ENCODE data around the gene ZNF224. TPM values are rescaled to one million over a fixed set of nuclear protein-coding genes. Genes with fewer than 3 reads are reported as not detected.
"Not testable (repeated sequence)": the region's sequence is repeated elsewhere in the genome, so short reads cannot be mapped to it uniquely, and the experiment has no call there.

ZNF224 gene
- total RNA-seq, 2 donors from 2014 or later = 33.7 to 34.9 TPM

DNA sequence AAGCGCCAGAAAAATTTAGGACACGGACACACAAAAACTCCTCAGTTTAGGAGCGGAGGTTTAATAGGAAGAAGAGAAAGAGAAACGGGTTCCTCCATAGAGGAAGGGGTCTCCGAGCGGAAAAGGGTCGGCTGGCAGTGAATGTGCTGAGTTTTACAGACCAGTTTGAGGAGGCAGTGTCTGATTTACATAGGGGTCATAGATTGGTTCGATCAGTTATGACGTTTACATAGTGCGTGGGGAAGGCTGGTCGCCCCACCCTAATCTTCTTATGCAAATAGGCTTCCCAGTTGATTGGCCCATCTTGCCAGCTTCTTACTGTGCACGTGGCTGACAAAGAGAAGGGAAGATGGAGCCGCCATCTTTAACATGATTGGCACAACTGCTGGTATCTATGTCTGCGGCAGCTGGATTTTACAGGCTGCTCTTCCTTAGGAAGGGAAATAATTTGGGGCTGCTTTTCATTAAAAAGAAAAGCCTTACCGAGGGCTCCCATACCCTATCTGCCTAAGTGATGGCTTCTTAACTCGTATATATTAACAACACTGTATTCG is 17.8 kb downstream of the ZNF224 start:
- ATAC-seq (ENCODE audit: insufficient number of reproducible peaks, low FRiP score, low read depth) = no peak

GRCh38 chr19:44112802-44113137 is 18.6 kb downstream of the ZNF224 start:
- peak overlapping the region; percentile 45 to 66 for H3K27ac ChIP-seq
- H3K27me3 ChIP-seq (replicated peaks; ENCODE audit: insufficient read depth) = no peaks in the 10 kb centered on the region
- peaks cover 13% of the 10 kb centered on the region for H3K36me3 ChIP-seq
- ATAC-seq (ENCODE audit: insufficient number of reproducible peaks, low FRiP score, low read depth) (no peak), DNase-seq (ENCODE audit: low spot score) (no peak)
- TF ChIP-seq, protein P1, sequence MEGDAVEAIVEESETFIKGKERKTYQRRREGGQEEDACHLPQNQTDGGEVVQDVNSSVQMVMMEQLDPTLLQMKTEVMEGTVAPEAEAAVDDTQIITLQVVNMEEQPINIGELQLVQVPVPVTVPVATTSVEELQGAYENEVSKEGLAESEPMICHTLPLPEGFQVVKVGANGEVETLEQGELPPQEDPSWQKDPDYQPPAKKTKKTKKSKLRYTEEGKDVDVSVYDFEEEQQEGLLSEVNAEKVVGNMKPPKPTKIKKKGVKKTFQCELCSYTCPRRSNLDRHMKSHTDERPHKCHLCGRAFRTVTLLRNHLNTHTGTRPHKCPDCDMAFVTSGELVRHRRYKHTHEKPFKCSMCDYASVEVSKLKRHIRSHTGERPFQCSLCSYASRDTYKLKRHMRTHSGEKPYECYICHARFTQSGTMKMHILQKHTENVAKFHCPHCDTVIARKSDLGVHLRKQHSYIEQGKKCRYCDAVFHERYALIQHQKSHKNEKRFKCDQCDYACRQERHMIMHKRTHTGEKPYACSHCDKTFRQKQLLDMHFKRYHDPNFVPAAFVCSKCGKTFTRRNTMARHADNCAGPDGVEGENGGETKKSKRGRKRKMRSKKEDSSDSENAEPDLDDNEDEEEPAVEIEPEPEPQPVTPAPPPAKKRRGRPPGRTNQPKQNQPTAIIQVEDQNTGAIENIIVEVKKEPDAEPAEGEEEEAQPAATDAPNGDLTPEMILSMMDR (IDR thresholded peaks at IDR 0.05) = no peak
- peaks cover 40% of the 10 kb centered on the region for H3K9me3 ChIP-seq
- peaks cover 14 to 22% of the 10 kb centered on the region in 2 donors for H3K4me1 ChIP-seq (ENCODE audit: control insufficient read depth in 1 of 2, low read depth in 2 of 2)
- H3K4me3 ChIP-seq = peak overlapping the region; percentile 91

More for the DNA sequence above, 17.8 kb downstream of the ZNF224 start:
- no peak for DNase-seq (ENCODE audit: low spot score)
- H3K36me3 ChIP-seq = peaks cover 17% of the 10 kb centered on the region
- no peak overlapping the region for H3K27ac ChIP-seq
- H3K4me3 ChIP-seq = peak overlapping the region; percentile 91
- TF ChIP-seq, protein P1 (IDR thresholded peaks at IDR 0.05) = no peak
- no peaks in the 10 kb centered on the region for H3K27me3 ChIP-seq (replicated peaks; ENCODE audit: insufficient read depth)
- H3K9me3 ChIP-seq = peaks cover 48% of the 10 kb centered on the region
- peaks cover 14 to 22% of the 10 kb centered on the region in 2 donors for H3K4me1 ChIP-seq (ENCODE audit: control insufficient read depth in 1 of 2, low read depth in 2 of 2)

DNA sequence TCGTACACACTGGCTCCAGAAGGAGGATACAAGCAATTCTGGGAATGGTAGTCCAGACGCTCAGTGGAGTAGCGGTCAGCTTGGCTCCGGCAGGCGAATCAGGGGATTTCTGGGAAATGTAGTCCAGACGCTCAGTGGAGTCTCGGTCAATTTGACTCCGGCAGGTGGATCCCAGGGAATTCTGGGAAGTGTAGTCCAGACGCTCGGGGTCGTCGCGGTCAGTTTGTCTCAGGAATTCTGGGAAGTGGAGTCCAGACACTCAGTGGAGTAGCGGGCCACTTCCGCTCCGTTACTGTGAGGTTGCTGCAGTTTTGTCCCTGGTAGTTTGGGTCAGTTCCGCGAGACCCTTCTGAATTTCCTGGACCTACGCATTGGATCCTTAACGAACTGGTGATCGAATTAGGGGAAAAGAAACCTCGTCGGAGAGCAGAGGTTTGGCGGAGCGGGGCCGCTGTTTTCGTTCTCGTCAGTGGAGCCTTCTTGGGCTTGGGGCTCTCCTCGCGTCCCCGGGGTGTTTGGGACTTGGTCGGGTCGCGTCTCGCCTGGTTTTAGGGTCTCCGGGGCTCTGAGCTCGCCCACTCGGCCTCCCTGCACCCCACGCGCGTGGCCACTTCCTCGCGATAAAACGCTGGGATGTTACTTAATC is 19.1 kb downstream of the ZNF224 start, which contains the start of gene ZNF225:
Gene ZNF225, plus strand, starts transcription at position 262 of the 646 bp plus-strand sequence. CDS start 2,429 bp downstream, outside the sequence.
- peaks cover 14 to 22% of the 10 kb centered on the region in 2 donors for H3K4me1 ChIP-seq (ENCODE audit: control insufficient read depth in 1 of 2, low read depth in 2 of 2)
- H3K27me3 ChIP-seq (replicated peaks; ENCODE audit: insufficient read depth) = no peaks in the 10 kb centered on the region
- peak; percentile 89 for DNase-seq (ENCODE audit: low spot score)
- TF ChIP-seq, protein P1 (IDR thresholded peaks at IDR 0.05) = peak; percentile 20
- peaks cover 35% of the 10 kb centered on the region for H3K9me3 ChIP-seq
- peaks cover 11% of the 10 kb centered on the region for H3K36me3 ChIP-seq
- peak; percentile 100 for ATAC-seq (ENCODE audit: insufficient number of reproducible peaks, low FRiP score, low read depth)
- peak within 1 kb of the TSS; percentile 74 to 75 for H3K27ac ChIP-seq
- H3K4me3 ChIP-seq = peak within 1 kb of the TSS; percentile 91

DNA sequence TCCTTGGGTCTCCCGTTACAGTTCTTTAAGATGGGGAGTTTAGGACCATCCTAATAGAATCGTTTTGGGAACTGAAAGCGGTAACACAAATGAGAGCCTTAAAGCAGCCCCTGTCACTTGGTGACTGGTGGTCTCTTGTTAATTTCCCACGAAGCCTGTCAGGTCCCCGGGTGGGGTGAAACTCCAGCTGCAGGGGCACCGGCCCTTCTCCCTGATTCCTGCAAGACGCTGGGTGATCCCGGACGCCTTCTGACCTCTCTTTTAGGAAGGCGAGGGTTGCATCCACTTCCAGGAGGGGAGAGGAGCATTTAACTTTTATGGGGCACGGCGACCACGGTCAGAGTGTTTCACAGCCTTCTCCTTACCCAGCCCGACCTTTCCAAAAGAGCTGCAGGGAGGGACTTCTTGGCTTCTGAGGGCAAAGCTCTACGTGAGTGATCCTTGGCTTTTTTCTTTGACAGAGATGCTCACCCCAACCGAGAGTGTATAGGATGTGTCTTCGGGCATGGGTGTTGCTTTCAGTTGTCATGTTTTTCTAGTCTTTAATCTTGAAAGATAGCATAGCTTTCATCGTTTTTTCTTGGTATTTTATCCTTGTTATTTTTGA is 19.7 kb downstream of the ZNF224 start:
- Histone ChIP-seq H3K36me3 (peaks cover 14% of the 10 kb centered on the region), H3K4me1 (ENCODE audit: control insufficient read depth in 1 of 2, low read depth in 2 of 2) (peaks cover 14 to 22% of the 10 kb centered on the region in 2 donors), H3K4me3 (peak overlapping the region; percentile 91), H3K9me3 (peaks cover 30% of the 10 kb centered on the region), H3K27ac (peak overlapping the region; percentile 74 to 75), H3K27me3 (replicated peaks; ENCODE audit: insufficient read depth) (no peaks in the 10 kb centered on the region)
- TF ChIP-seq, protein P1 (IDR thresholded peaks at IDR 0.05) = no peak
- ATAC-seq (ENCODE audit: insufficient number of reproducible peaks, low FRiP score, low read depth) (no peak), DNase-seq (ENCODE audit: low spot score) (no peak)

DNA sequence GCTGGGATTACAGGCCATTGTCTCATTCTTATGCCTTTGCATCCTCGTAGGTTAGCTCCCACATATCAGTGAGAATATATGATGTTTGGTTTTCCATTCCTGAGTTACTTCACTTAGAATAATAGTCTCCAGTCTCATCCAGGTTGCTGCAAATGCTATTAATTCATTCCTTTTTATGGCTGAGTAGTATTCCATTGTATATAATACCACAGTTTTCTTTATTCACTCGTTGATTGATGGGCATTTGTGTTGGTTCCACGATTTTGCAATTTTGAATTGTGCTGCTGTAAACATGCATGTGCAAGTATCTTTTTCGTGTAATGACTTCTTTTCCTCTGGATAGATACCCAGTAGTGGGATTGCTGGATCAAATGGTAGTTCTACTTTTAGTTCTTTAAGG is 27.0 kb downstream of the ZNF224 start:
- DNase-seq (ENCODE audit: low spot score); H3K4me1 ChIP-seq (ENCODE audit: control insufficient read depth in 1 of 2, low read depth in 2 of 2); ATAC-seq (ENCODE audit: insufficient number of reproducible peaks, low FRiP score, low read depth); H3K27me3 ChIP-seq (replicated peaks; ENCODE audit: insufficient read depth); H3K4me3 ChIP-seq; H3K27ac ChIP-seq: not testable (repeated sequence)
- Histone ChIP-seq H3K36me3 (peaks cover 57% of the 10 kb centered on the region), H3K9me3 (peaks cover 29% of the 10 kb centered on the region)

Data from thoracic aorta (tissue), 2 donors.